NCI-H446 (cell line): Measurements from ENCODE around the gene SPDYE1.
"Not testable (repeated sequence)": the region's sequence is repeated elsewhere in the genome, so short reads cannot be mapped to it uniquely, and the experiment has no call there.

Source experiments
- DNase-seq, 2 experiments: peaks; one replicate each; lab custom pipeline; 2025; lab: John Stamatoyannopoulos, UW

SPDYE1 gene

GRCh38 chr7:43992896-43993295 is 4.8 kb upstream of the SPDYE1 start:
- DNase-seq = not testable (repeated sequence)

DNA sequence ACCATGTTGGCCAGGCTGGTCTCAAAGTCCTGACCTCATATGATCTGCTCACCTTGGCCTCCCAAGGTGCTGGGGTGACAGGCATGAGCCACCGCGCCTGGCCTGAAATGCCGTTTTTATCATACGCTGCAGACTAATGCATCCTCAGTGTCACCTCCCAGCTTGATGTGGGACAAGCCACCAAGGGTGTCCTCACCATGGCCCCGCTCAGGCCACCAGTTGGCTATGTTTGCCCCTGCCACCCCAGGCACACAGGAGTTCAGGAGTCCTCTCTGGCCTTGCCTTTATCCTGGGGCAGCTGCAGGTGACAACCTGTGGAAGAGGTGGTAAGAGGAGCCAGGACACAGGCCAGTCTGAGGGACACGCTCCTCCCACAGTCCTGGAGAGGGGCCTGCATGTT is 3.0 kb upstream of the SPDYE1 start:
- not testable (repeated sequence) for DNase-seq

DNA sequence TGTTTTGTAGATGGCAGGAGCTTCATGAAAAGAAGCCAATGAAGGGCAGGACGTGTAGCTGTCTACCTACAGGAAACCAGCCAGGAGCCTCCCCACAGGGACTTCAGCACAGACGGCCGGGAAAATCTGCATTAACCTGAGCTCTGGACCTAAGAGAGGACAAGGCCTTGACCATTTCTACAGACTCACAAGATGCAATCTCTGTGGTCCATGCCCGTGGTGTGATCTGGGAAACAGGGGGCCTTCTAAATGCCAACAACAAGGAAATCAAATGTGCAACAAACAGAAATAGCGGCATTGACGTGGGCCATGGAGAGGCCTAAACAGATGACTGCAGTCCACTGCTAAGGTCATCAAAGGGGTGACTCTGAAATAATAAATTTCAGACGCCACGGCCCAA is 14.4 kb downstream of the SPDYE1 start:
- not testable (repeated sequence) for DNase-seq

DNA sequence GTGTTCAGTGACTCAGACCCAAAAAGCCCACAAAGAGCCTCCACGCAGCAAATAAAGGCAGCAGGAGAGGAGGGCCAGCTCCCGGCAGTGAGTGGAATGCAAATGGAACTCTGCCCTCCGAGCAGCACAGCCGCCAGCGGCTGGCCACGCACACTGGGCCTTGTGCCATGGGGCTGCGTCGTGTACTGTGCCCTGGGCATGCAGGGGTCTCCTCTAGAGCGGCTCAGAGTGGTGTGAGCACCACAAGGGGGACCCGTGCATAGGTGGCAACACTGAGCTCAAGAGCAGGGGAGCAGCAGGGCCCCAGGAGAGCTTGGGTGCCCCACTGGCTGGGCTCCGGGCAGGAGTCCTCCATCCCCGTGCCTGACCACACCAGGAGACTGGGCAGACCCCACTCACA is 17.4 kb downstream of the SPDYE1 start:
- DNase-seq = not testable (repeated sequence)

GRCh38 chr7:44018857-44019807 is 21.4 kb downstream of the SPDYE1 start:
- peak; percentile 96 to 99 for DNase-seq

DNA sequence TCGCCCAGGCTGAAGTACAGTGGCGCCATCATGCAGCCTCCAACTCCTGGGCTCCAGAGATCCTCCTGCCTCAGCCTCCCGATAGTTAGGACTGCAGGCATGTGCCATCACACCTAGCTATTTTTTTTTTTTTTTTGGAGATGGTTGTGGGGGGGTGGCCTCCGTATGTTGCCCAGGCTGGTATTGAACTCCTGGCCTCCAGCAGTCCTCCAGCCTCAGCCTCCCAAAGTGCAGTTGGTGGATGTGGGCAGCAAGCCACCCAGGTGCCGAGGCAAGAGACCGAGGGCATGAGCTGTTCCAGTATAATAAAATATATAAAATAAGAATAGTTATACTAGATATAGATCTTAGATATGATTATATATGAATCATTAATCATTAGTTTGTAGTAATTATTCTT is 22.1 kb downstream of the SPDYE1 start:
- DNase-seq = not testable (repeated sequence)

- not testable (repeated sequence) for DNase-seq
Observed at GRCh38 chr7:44022069-44022468, 24.4 kb downstream of the SPDYE1 start.

DNA sequence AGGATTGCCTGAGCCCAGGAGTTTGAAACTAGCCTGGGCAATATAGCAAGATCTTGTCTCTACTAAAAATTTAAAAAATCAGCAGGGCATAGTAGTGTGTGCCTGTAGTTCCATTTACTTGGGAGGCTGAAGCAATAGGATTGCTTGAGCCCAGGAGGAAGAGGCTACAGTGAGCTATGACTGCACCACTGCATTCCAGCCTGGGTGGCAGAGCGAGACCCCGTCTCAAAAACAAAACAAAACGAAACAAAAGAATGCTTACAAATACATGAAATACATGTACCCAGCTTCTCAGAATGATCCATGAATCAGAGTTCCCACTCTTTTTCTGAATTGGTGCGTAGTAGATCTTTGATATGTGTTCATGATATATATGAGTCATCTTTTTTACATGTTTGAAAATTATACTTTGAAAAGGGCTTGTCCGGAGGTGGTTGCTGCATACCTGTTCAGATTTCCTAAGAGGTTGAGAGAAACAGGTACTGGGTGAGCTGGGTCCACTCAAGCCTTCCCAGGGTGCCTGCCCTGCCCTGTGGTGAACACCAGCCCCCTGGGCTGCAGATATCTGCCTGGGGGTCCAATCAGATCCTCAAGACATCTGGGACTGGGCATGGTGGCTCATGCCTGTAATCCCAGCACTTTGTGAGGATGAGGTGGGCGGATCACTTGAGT is 25.2 kb downstream of the SPDYE1 start:
- not testable (repeated sequence) for DNase-seq

DNA sequence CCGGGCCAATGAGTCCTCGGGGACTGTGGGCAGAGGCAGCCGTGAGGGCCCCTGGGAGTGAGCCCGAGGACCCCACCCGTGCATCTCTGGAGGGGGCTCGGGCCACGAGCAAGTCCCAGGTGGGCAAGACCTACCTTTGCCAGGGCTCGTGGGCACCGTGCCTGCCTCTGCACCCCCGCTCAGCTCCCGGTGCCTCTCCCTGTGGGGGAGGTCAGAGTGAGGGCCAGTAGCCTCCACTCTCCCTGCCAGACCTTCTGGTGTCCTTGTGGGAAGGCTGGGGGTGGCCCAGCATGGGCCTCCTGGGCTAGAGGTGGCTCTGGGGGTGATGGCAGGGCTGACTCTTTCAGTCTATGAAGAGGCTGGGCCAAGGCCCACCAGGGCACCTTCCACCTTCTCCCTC is 31.7 kb downstream of the SPDYE1 start:
- DNase-seq = not testable (repeated sequence)

DNA sequence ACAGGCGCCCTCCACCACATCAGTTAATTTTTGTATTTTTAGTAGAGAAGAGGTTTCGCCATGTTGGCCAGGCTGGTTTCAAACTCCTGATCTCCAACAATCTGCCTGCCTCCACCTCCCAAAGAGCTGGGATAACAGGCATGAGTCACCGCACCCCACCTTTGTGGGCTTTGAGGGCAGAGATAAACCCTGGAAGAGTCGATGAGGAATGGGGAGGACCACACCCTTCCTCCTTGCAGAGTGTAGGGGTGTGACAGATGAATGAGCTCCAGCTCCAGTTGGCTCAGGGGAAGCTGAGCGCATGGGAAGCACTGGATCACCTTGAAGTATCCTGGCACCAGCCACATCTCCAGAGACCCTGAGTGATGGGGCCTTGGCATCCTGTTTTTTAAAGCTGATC is 32.3 kb downstream of the SPDYE1 start:
- not testable (repeated sequence) for DNase-seq

- not testable (repeated sequence) for DNase-seq
Observed at GRCh38 chr7:44031319-44031718, 33.6 kb downstream of the SPDYE1 start.

- not testable (repeated sequence) for DNase-seq
Observed at GRCh38 chr7:44032031-44032430, 34.3 kb downstream of the SPDYE1 start.

DNA sequence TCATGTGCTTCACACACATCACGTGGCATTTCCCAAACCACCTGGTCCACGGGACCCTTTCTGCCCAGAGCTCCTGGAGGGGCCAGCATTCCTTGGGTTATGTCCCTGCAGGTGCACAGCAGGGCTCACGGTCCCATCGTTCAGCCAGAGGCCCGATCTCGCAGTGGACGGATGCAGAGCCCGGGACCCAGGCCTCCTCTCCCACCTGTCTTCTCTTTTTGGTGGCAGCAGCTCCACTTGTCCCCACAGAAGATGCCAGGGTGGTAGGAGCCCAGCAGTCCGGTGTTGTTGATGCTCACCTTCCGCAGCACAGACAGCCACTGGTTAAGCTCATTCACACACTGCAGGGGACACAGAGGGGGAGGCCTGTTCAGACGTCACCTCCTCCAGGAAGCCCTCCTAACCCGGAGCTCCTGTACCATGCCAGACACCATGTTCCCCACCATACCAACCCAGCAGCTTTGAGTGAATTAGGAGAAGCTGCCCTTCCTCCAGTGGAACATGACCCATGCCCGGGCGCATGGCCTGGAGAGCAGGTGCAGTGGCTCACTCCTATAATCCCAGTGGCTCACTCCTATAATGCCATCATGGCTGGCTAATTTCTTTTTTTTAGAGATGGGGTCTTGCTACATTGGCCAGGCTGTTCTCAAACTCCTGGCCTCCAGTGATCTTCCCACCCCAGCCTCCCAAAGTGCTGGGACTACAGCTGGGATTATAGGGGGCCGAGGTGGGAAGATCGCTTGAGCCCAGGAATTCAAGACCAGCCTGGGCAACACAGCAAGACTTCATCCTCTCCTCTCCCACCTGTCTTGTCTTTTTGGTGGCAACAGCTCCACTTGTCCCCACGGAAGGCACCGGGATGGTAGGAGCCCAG is 36.5 kb downstream of the SPDYE1 start:
- not testable (repeated sequence) for DNase-seq

GRCh38 chr7:44036364-44036763 is 38.7 kb downstream of the SPDYE1 start:
- DNase-seq = not testable (repeated sequence)

- DNase-seq = not testable (repeated sequence)
Observed at GRCh38 chr7:44037951-44038350, 40.3 kb downstream of the SPDYE1 start.

GRCh38 chr7:44038553-44038952 is 40.9 kb downstream of the SPDYE1 start:
- DNase-seq = not testable (repeated sequence)

- not testable (repeated sequence) for DNase-seq
Observed at GRCh38 chr7:44038961-44039558, 41.4 kb downstream of the SPDYE1 start.

GRCh38 chr7:44039800-44040492 is 42.2 kb downstream of the SPDYE1 start:
- DNase-seq = not testable (repeated sequence)

DNA sequence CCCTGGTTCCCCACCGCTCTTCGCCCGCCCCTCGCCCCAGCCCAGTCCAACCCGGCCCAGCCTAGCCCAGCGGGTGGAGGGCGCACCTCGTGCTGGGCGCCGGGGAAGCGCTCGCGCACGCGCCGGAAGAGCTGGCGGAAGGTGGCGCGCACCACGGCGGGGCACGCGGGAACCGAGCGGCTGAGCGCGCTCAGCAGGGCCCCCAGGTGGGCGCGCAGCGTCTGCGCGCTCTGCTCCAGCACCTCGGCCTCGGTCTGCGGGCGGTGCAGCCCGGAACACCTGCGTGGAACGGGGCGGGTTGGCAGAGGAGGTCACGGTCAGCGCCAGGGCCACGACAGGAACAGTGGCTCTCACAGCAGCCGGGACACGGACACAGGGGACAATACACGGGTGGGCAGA is 42.8 kb downstream of the SPDYE1 start:
- not testable (repeated sequence) for DNase-seq

GRCh38 chr7:44042221-44042620 is 44.5 kb downstream of the SPDYE1 start:
- no peak for DNase-seq

- DNase-seq = no peak
Observed at GRCh38 chr7:44043902-44044301, 46.2 kb downstream of the SPDYE1 start.
